ENCODE data around the gene ATAT1. TPM values are rescaled to one million over a fixed set of nuclear protein-coding genes. Genes with fewer than 3 reads are reported as not detected.

ATAT1 gene
- total and polyA plus RNA-seq, 9 of the 15 experiments (the other 6 are each of a cell fraction or from before 2014, with no cell fraction given), result 0.65 to 5.8 (median 1.6) TPM

DNA sequence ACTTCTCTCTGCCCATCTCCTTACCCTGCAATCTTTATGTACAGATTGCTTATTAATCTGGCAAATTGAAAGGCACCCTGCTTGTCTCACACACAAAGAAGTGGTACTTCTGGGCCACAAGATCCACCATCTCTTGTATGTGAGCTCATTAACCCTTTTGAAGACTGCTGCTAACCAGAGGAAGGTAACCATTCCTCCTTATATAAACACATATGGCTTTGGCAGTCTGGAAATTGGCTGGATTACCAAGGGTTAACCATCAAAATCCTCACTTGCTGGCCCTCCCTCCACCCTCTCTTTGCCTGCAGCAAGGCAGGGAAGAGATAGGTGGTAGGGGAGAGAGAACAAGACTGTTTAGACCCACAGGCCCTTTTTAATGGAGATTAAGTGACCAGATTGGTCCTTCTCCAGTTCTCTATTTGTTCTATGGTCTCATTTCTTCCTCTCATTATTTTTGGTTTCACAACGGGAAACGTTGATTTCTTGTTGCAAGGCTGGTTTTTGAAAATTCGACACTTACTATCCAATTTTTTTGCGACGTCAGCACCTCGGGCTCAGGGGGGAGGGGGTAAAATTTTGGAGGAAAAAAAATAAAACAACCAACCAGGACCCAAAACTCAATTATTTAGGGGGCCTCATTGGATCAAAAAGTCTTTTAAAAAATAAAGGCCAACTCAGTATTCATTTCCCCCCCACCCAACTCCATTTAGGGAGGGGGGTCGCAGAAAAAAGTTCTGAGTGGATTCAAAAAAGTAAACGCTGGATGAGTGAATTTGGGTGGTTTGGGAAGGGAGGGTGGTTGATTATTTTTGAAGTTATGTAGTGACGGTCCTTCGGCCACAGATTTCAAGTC lies 10.5 kb upstream of the ATAT1 start (continued):
- no peak for TF ChIP-seq MCM2 (IDR thresholded peaks at IDR 0.05; ENCODE audit: low read depth)
- peak; percentile 86 for TF ChIP-seq HNRNPUL1 (IDR thresholded peaks at IDR 0.05; ENCODE audit: low read length)
- TF ChIP-seq ZBTB8A (IDR thresholded peaks at IDR 0.05; ENCODE audit: partially characterized antibody), result no peak
- TF ChIP-seq ATF6 (CRISPR knock-in tag; IDR thresholded peaks at IDR 0.05), result no peak
- no peak for TF ChIP-seq TAF7 (tag; IDR thresholded peaks at IDR 0.05)
- TF ChIP-seq ESRRB (CRISPR knock-in tag; IDR thresholded peaks at IDR 0.05; ENCODE audit: borderline replicate concordance), result 0 out of 2 replicates have a peak, but pooled peaks have one; percentile 48
- no peak; the same call in 1 of the 2 replicates for TF ChIP-seq ILF3 (IDR thresholded peaks at IDR 0.05; ENCODE audit: borderline replicate concordance)
- TF ChIP-seq SMC3 (conservative IDR thresholded peaks at IDR 0.05; ENCODE audit: insufficient read depth, low read depth, low read length), result no peak
- TF ChIP-seq, protein P1, sequence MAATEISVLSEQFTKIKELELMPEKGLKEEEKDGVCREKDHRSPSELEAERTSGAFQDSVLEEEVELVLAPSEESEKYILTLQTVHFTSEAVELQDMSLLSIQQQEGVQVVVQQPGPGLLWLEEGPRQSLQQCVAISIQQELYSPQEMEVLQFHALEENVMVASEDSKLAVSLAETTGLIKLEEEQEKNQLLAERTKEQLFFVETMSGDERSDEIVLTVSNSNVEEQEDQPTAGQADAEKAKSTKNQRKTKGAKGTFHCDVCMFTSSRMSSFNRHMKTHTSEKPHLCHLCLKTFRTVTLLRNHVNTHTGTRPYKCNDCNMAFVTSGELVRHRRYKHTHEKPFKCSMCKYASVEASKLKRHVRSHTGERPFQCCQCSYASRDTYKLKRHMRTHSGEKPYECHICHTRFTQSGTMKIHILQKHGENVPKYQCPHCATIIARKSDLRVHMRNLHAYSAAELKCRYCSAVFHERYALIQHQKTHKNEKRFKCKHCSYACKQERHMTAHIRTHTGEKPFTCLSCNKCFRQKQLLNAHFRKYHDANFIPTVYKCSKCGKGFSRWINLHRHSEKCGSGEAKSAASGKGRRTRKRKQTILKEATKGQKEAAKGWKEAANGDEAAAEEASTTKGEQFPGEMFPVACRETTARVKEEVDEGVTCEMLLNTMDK (IDR thresholded peaks at IDR 0.05; ENCODE audit: borderline replicate concordance, insufficient read depth, low read depth, low read length, poor library complexity, severe bottlenecking), result no peak
- TF ChIP-seq RBM17 (IDR thresholded peaks at IDR 0.05; ENCODE audit: borderline replicate concordance, low read depth, low read length), result no peak
- TF ChIP-seq, protein P2, sequence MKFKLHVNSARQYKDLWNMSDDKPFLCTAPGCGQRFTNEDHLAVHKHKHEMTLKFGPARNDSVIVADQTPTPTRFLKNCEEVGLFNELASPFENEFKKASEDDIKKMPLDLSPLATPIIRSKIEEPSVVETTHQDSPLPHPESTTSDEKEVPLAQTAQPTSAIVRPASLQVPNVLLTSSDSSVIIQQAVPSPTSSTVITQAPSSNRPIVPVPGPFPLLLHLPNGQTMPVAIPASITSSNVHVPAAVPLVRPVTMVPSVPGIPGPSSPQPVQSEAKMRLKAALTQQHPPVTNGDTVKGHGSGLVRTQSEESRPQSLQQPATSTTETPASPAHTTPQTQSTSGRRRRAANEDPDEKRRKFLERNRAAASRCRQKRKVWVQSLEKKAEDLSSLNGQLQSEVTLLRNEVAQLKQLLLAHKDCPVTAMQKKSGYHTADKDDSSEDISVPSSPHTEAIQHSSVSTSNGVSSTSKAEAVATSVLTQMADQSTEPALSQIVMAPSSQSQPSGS (CRISPR knock-in tag; IDR thresholded peaks at IDR 0.05), result no peak
- no peak; a peak in 1 of 3 replicates for TF ChIP-seq CBX3 (IDR thresholded peaks at IDR 0.05; ENCODE audit: borderline replicate concordance in 1 of 2, low read length in 2 of 2)
- 0 out of 2 replicates have a peak, but pooled peaks have one; percentile 12 for TF ChIP-seq ZNF766 (CRISPR knock-in tag; conservative IDR thresholded peaks at IDR 0.05)
- no peak for TF ChIP-seq ZBTB1 (CRISPR knock-in tag; IDR thresholded peaks at IDR 0.05; ENCODE audit: borderline replicate concordance, low read depth)
- TF ChIP-seq TARDBP (IDR thresholded peaks at IDR 0.05), result no peak
- no peak for TF ChIP-seq ZNF512 (tag; IDR thresholded peaks at IDR 0.05)
- TF ChIP-seq MAFK (IDR thresholded peaks at IDR 0.05; ENCODE audit: low read length), result peak; percentile 94
- TF ChIP-seq ASH1L (IDR thresholded peaks at IDR 0.05; ENCODE audit: borderline replicate concordance, low read depth, partially characterized antibody), result no peak
- TF ChIP-seq MAFF (IDR thresholded peaks at IDR 0.05; ENCODE audit: low read length), result peak; percentile 97

All from K562 (cell line).